ENCODE data around the gene FGD6. TPM values are rescaled to one million over a fixed set of nuclear protein-coding genes. Genes with fewer than 3 reads are reported as not detected.

Gene FGD6
- total RNA-seq, 1 experiment from 2014 or later: 18.2 TPM

DNA sequence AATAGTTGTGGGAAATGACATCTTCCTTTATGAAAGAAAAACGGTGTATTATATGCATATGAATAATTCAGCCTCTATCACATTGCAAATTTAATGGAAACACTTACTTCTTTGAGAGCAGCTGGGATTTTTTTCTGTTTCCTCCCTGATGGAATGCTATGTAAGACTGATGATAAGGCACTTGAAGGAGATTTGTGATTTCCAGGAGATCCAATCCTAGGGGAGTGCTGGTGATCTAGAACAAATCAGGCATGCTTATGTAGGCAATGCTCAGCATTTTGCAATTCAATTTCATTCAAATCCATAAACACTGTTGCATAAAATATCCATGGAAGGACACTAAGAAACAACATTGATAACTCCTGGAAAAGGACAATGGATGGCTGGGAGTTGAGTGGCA, 127.8 kb downstream of the FGD6 start:
- RAD21 ChIA-PET (ENCODE audit: low non-redundant PET in 1 of 2, low total read pairs in 2 of 2, uncharacterized antibody in 2 of 2, unreplicated experiment in 2 of 2): no interaction called here
- H3K9me3 ChIP-seq (ENCODE audit: control insufficient read depth in 1 of 2, insufficient read depth in 1 of 2, low read depth in 1 of 2, low read length in 2 of 2): no peaks in the 10 kb centered on the region
- no peak overlapping the region for H3K9ac ChIP-seq (ENCODE audit: low read length)
- no peak overlapping the region for H3K27ac ChIP-seq (ENCODE audit: low read depth, low read length)
- no peak overlapping the region for H2AFZ ChIP-seq (ENCODE audit: low read depth, low read length, poor library complexity, severe bottlenecking)
- H3K4me3 ChIP-seq (replicated peaks in 1 of 2; ENCODE audit: low read depth in 1 of 2, low read length in 2 of 2): no peak overlapping the region
- H3K4me1 ChIP-seq (ENCODE audit: control insufficient read depth in 1 of 2, insufficient read depth in 2 of 2, low read length in 2 of 2): no peaks in the 10 kb centered on the region
- CTCF ChIA-PET: no interaction called here
- ATAC-seq: no peak
- intact Hi-C loops (cut with micrococcal nuclease): no loop called here
- H4K20me1 ChIP-seq (ENCODE audit: insufficient read depth): no peaks in the 10 kb centered on the region; the same call in 1 of the 2 replicates
- TF ChIP-seq, protein P1, sequence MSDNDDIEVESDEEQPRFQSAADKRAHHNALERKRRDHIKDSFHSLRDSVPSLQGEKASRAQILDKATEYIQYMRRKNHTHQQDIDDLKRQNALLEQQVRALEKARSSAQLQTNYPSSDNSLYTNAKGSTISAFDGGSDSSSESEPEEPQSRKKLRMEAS (IDR thresholded peaks at IDR 0.05): no peak
- TF ChIP-seq YY1 (IDR thresholded peaks at IDR 0.05; ENCODE audit: extremely low read depth, insufficient replicate concordance, low read depth, low read length) (no peak), EZH2phosphoT487 (IDR thresholded peaks at IDR 0.05; ENCODE audit: borderline replicate concordance) (no peak), ELF1 (IDR thresholded peaks at IDR 0.05; ENCODE audit: borderline replicate concordance, low read depth) (no peak), JUND (IDR thresholded peaks at IDR 0.05) (no peak), EGR1 (IDR thresholded peaks at IDR 0.05; ENCODE audit: low read depth) (no peak), ATF3 (IDR thresholded peaks at IDR 0.05) (no peak), ZNF274 (IDR thresholded peaks at IDR 0.05; ENCODE audit: low read depth, low read length) (no peak), SP1 (IDR thresholded peaks at IDR 0.05; ENCODE audit: low read depth) (no peak), RAD21 (IDR thresholded peaks at IDR 0.05; ENCODE audit: low read depth) (no peak), ZFX (IDR thresholded peaks at IDR 0.05) (no peak), CEBPB (IDR thresholded peaks at IDR 0.05; ENCODE audit: low read depth) (no peak), SRF (IDR thresholded peaks at IDR 0.05; ENCODE audit: low read depth) (no peak), CBX3 (IDR thresholded peaks at IDR 0.05; ENCODE audit: low read depth) (no peak), EZH2 (IDR thresholded peaks at IDR 0.05) (no peak), FOSL1 (IDR thresholded peaks at IDR 0.05; ENCODE audit: low read depth) (no peak)
- TF ChIP-seq, protein P2, sequence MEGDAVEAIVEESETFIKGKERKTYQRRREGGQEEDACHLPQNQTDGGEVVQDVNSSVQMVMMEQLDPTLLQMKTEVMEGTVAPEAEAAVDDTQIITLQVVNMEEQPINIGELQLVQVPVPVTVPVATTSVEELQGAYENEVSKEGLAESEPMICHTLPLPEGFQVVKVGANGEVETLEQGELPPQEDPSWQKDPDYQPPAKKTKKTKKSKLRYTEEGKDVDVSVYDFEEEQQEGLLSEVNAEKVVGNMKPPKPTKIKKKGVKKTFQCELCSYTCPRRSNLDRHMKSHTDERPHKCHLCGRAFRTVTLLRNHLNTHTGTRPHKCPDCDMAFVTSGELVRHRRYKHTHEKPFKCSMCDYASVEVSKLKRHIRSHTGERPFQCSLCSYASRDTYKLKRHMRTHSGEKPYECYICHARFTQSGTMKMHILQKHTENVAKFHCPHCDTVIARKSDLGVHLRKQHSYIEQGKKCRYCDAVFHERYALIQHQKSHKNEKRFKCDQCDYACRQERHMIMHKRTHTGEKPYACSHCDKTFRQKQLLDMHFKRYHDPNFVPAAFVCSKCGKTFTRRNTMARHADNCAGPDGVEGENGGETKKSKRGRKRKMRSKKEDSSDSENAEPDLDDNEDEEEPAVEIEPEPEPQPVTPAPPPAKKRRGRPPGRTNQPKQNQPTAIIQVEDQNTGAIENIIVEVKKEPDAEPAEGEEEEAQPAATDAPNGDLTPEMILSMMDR (IDR thresholded peaks at IDR 0.05 in 2 of 3, conservative IDR thresholded peaks at IDR 0.05 in 1 of 3; ENCODE audit: borderline replicate concordance in 1 of 3, insufficient read depth in 1 of 3, low read depth in 2 of 3, low read length in 2 of 3): no peak
- TF ChIP-seq, protein P3, sequence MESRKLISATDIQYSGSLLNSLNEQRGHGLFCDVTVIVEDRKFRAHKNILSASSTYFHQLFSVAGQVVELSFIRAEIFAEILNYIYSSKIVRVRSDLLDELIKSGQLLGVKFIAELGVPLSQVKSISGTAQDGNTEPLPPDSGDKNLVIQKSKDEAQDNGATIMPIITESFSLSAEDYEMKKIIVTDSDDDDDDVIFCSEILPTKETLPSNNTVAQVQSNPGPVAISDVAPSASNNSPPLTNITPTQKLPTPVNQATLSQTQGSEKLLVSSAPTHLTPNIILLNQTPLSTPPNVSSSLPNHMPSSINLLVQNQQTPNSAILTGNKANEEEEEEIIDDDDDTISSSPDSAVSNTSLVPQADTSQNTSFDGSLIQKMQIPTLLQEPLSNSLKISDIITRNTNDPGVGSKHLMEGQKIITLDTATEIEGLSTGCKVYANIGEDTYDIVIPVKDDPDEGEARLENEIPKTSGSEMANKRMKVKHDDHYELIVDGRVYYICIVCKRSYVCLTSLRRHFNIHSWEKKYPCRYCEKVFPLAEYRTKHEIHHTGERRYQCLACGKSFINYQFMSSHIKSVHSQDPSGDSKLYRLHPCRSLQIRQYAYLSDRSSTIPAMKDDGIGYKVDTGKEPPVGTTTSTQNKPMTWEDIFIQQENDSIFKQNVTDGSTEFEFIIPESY (IDR thresholded peaks at IDR 0.05; ENCODE audit: extremely low read depth, insufficient replicate concordance, low read length): no peak
- TF ChIP-seq, protein P4, sequence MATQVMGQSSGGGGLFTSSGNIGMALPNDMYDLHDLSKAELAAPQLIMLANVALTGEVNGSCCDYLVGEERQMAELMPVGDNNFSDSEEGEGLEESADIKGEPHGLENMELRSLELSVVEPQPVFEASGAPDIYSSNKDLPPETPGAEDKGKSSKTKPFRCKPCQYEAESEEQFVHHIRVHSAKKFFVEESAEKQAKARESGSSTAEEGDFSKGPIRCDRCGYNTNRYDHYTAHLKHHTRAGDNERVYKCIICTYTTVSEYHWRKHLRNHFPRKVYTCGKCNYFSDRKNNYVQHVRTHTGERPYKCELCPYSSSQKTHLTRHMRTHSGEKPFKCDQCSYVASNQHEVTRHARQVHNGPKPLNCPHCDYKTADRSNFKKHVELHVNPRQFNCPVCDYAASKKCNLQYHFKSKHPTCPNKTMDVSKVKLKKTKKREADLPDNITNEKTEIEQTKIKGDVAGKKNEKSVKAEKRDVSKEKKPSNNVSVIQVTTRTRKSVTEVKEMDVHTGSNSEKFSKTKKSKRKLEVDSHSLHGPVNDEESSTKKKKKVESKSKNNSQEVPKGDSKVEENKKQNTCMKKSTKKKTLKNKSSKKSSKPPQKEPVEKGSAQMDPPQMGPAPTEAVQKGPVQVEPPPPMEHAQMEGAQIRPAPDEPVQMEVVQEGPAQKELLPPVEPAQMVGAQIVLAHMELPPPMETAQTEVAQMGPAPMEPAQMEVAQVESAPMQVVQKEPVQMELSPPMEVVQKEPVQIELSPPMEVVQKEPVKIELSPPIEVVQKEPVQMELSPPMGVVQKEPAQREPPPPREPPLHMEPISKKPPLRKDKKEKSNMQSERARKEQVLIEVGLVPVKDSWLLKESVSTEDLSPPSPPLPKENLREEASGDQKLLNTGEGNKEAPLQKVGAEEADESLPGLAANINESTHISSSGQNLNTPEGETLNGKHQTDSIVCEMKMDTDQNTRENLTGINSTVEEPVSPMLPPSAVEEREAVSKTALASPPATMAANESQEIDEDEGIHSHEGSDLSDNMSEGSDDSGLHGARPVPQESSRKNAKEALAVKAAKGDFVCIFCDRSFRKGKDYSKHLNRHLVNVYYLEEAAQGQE (IDR thresholded peaks at IDR 0.05; ENCODE audit: low read depth): no peak
- DNase-seq (ENCODE audit: low read depth, low spot score): no peak
- no peaks in the 10 kb centered on the region for H3K79me2 ChIP-seq (ENCODE audit: insufficient read depth, low read length)
- no TSS peak for BruUV-seq (replicated peaks)
- no peak overlapping the region for H3K4me2 ChIP-seq (ENCODE audit: low read length)
- H3K27me3 ChIP-seq (ENCODE audit: insufficient read depth, low read length): no peaks in the 10 kb centered on the region
- H3K36me3 ChIP-seq (ENCODE audit: control insufficient read depth in 1 of 2, insufficient read depth in 2 of 2, low read length in 2 of 2): no peaks in the 10 kb centered on the region; a peak in 1 of 4 replicates
- H3K9me2 ChIP-seq (ENCODE audit: insufficient read depth): no peaks in the 10 kb centered on the region
- POLR2A ChIA-PET: no interaction called here
